ENCODE measurements around the gene POLA2.

GRCh38 chr11:65307298-65308229 is 45.8 kb downstream of the POLA2 start:
- TF ChIP-seq CTCF (conservative IDR thresholded peaks at IDR 0.05 in 1 of 2, IDR thresholded peaks at IDR 0.05 in 1 of 2; ENCODE audit: extremely low read depth in 1 of 2, insufficient read depth in 1 of 2, low read depth in 1 of 2, low read length in 2 of 2) (no peak), EZH2 (IDR thresholded peaks at IDR 0.05; ENCODE audit: borderline replicate concordance, low read length) (no peak)

Data from mammary epithelial cell (primary cell).